ENCODE results near the gene NUP155. TPM values are rescaled to one million over a fixed set of nuclear protein-coding genes. Genes with fewer than 3 reads are reported as not detected.
"Not testable (repeated sequence)": the region's sequence is repeated elsewhere in the genome, so short reads cannot be mapped to it uniquely, and the experiment has no call there.

The NUP155 gene
- total and polyA plus RNA-seq, 2 donors from 2014 or later = 4.2 to 21.5 TPM

GRCh38 chr5:37283214-37283820, 87.6 kb downstream of the NUP155 start:
- Histone ChIP-seq H3K4me3 (ENCODE audit: low read length in 3 of 3) (no peak overlapping the region), H3K9ac (ENCODE audit: low read length in 3 of 3) (no peak overlapping the region), H3K36me3 (ENCODE audit: control insufficient read depth in 2 of 3, insufficient read depth in 3 of 3, low read length in 3 of 3) (no peaks in the 10 kb centered on the region), H3K27ac (ENCODE audit: low read depth in 2 of 2, low read length in 2 of 2) (no peak overlapping the region), H3K9me3 (ENCODE audit: control insufficient read depth in 2 of 3, insufficient read depth in 1 of 3, low read length in 3 of 3) (peaks cover 0 to 6% (median 0%) of the 10 kb centered on the region in 3 donors), H3K4me1 (ENCODE audit: control insufficient read depth in 2 of 3, insufficient read depth in 2 of 3, low read depth in 1 of 3, low read length in 3 of 3) (no peaks in the 10 kb centered on the region), H3K27me3 (ENCODE audit: control insufficient read depth, insufficient read depth, low read length) (no peaks in the 10 kb centered on the region)
- DNase-seq (no peak), FAIRE-seq (no peak)
- intact Hi-C loops (cut with DNase I) = no loop called here
- TF ChIP-seq, protein P1, sequence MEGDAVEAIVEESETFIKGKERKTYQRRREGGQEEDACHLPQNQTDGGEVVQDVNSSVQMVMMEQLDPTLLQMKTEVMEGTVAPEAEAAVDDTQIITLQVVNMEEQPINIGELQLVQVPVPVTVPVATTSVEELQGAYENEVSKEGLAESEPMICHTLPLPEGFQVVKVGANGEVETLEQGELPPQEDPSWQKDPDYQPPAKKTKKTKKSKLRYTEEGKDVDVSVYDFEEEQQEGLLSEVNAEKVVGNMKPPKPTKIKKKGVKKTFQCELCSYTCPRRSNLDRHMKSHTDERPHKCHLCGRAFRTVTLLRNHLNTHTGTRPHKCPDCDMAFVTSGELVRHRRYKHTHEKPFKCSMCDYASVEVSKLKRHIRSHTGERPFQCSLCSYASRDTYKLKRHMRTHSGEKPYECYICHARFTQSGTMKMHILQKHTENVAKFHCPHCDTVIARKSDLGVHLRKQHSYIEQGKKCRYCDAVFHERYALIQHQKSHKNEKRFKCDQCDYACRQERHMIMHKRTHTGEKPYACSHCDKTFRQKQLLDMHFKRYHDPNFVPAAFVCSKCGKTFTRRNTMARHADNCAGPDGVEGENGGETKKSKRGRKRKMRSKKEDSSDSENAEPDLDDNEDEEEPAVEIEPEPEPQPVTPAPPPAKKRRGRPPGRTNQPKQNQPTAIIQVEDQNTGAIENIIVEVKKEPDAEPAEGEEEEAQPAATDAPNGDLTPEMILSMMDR (IDR thresholded peaks at IDR 0.05; ENCODE audit: borderline replicate concordance, extremely low read depth, insufficient read depth) = no peak

GRCh38 chr5:37275511-37275910, 95.4 kb downstream of the NUP155 start:
- no peak overlapping the region for H3K9ac ChIP-seq (ENCODE audit: low read length in 3 of 3)
- H3K36me3 ChIP-seq (ENCODE audit: control insufficient read depth in 2 of 3, insufficient read depth in 3 of 3, low read length in 3 of 3) = no peaks in the 10 kb centered on the region
- DNase-seq = no peak
- no peak for FAIRE-seq
- no peaks in the 10 kb centered on the region for H3K27me3 ChIP-seq (ENCODE audit: control insufficient read depth, insufficient read depth, low read length)
- intact Hi-C loops (cut with DNase I) = no loop called here
- H3K9me3 ChIP-seq (ENCODE audit: control insufficient read depth in 2 of 3, insufficient read depth in 1 of 3, low read length in 3 of 3) = peaks cover 0 to 3% (median 0%) of the 10 kb centered on the region in 3 donors
- H3K27ac ChIP-seq (ENCODE audit: low read depth in 2 of 2, low read length in 2 of 2) = no peak overlapping the region
- peaks cover 0 to 2% (median 0%) of the 10 kb centered on the region in 3 donors for H3K4me1 ChIP-seq (ENCODE audit: control insufficient read depth in 2 of 3, insufficient read depth in 2 of 3, low read depth in 1 of 3, low read length in 3 of 3)
- no peak overlapping the region for H3K4me3 ChIP-seq (ENCODE audit: low read length in 3 of 3)
- TF ChIP-seq, protein P1 (IDR thresholded peaks at IDR 0.05; ENCODE audit: borderline replicate concordance, extremely low read depth, insufficient read depth) = no peak

- TF ChIP-seq, protein P1 (IDR thresholded peaks at IDR 0.05; ENCODE audit: borderline replicate concordance, extremely low read depth, insufficient read depth) = no peak
- H3K9me3 ChIP-seq (ENCODE audit: control insufficient read depth in 2 of 3, insufficient read depth in 1 of 3, low read length in 3 of 3) = peaks cover 0 to 10% (median 2%) of the 10 kb centered on the region in 3 donors
- H3K27ac ChIP-seq (ENCODE audit: low read depth in 2 of 2, low read length in 2 of 2) = no peak overlapping the region
- FAIRE-seq = no peak
- intact Hi-C loops (cut with DNase I) = no loop called here
- no peak overlapping the region for H3K4me3 ChIP-seq (ENCODE audit: low read length in 3 of 3)
- peaks cover 0 to 2% (median 0%) of the 10 kb centered on the region in 3 donors for H3K4me1 ChIP-seq (ENCODE audit: control insufficient read depth in 2 of 3, insufficient read depth in 2 of 3, low read depth in 1 of 3, low read length in 3 of 3)
- H3K9ac ChIP-seq (ENCODE audit: low read length in 3 of 3) = no peak overlapping the region
- H3K27me3 ChIP-seq (ENCODE audit: control insufficient read depth, insufficient read depth, low read length) = no peaks in the 10 kb centered on the region
- DNase-seq = peak in 3 of 5 donors; percentile 12 to 35 (median 29)
- H3K36me3 ChIP-seq (ENCODE audit: control insufficient read depth in 2 of 3, insufficient read depth in 3 of 3, low read length in 3 of 3) = no peaks in the 10 kb centered on the region
These were observed 98.4 kb downstream of the NUP155 start for GRCh38 chr5:37272511-37272910.

GRCh38 chr5:37268100-37268499, 102.8 kb downstream of the NUP155 start:
- intact Hi-C loops (cut with DNase I); H3K9ac ChIP-seq (ENCODE audit: low read length in 3 of 3); FAIRE-seq: not testable (repeated sequence)

More at GRCh38 chr5:37268100-37268499, 102.8 kb downstream of the NUP155 start:
- H3K36me3 ChIP-seq (ENCODE audit: control insufficient read depth in 2 of 3, insufficient read depth in 3 of 3, low read length in 3 of 3); DNase-seq; H3K4me3 ChIP-seq (ENCODE audit: low read length in 3 of 3); H3K27me3 ChIP-seq (ENCODE audit: control insufficient read depth, insufficient read depth, low read length); H3K4me1 ChIP-seq (ENCODE audit: control insufficient read depth in 2 of 3, insufficient read depth in 2 of 3, low read depth in 1 of 3, low read length in 3 of 3); H3K27ac ChIP-seq (ENCODE audit: low read depth in 2 of 2, low read length in 2 of 2): not testable (repeated sequence)
- H3K9me3 ChIP-seq (ENCODE audit: control insufficient read depth in 2 of 3, insufficient read depth in 1 of 3, low read length in 3 of 3) = peaks cover 0 to 10% (median 2%) of the 10 kb centered on the region in 3 donors
